PC-9 (cell line): ENCODE measurements around the gene AMN1. TPM values are rescaled to one million over a fixed set of nuclear protein-coding genes. Genes with fewer than 3 reads are reported as not detected.

ENCODE experiments used
- BruUV-seq: library from RNA; stranded (reverse); fragments of 400-500 nt; replicated peaks from 2 replicates; lab custom pipeline; 2021; lab: Mats Ljungman, UMichigan
- CTCF ChIA-PET: fragments of 300-600 bp; sonication (Branson Sonifier 250); formaldehyde crosslinking; loops from one replicate; lab custom pipeline; 2022; ENCODE audit warnings: antibody characterized with exemption; lab: Charles Lee
- POLR2A ChIA-PET: fragments of 300-600 bp; sonication (Branson Sonifier 250); formaldehyde crosslinking; loops from one replicate; lab custom pipeline; 2022; ENCODE audit warnings: antibody characterized with exemption; ENCODE audit not compliant: unreplicated experiment; lab: Charles Lee
- DNase-seq, 2 experiments: peaks; one replicate each; pipeline versions ENCODE4 v3.0.0 to v3.0.0-alpha.2; 2015 to 2022; ENCODE audit warnings: mixed read lengths in 1 of 2
- H2AFZ ChIP-seq: fragments of 200-600 bp; sonication (generic); 2 replicates; pipeline ENCODE4 v1.8.1; 2017; ENCODE audit warnings: antibody characterized with exemption
- H3F3A ChIP-seq: fragments of 200-600 bp; sonication (generic); 2 replicates; pipeline ENCODE4 v1.8.1; 2017; ENCODE audit warnings: antibody characterized with exemption, mild to moderate bottlenecking, low read depth; ENCODE audit not compliant: insufficient read depth
- H3K27ac ChIP-seq: fragments of 200-600 bp; sonication (generic); 2 replicates; pipeline ENCODE4 v1.6.1; 2016; ENCODE audit warnings: mixed run types
- H3K27me3 ChIP-seq: fragments of 200-600 bp; sonication (generic); 2 replicates; pipeline ENCODE4 v1.6.1; 2016; ENCODE audit warnings: low read depth, mixed run types; ENCODE audit not compliant: insufficient read depth
- H3K36me3 ChIP-seq: fragments of 200-600 bp; sonication (generic); 2 replicates; pipeline ENCODE4 v1.6.1; 2016; ENCODE audit warnings: low read depth, mixed run types
- H3K4me1 ChIP-seq: fragments of 200-600 bp; sonication (generic); replicated peaks from 2 replicates; pipeline ENCODE4 v1.6.1; 2016; ENCODE audit warnings: mixed run types; ENCODE audit not compliant: insufficient read depth
- H3K4me2 ChIP-seq: fragments of 200-600 bp; sonication (generic); 2 replicates; pipeline ENCODE4 v1.6.1; 2017; ENCODE audit warnings: mixed run types
- H3K4me3 ChIP-seq: fragments of 200-600 bp; sonication (generic); 2 replicates; pipeline ENCODE4 v1.6.1; 2016; ENCODE audit warnings: mixed run types
- H3K79me2 ChIP-seq: fragments of 200-600 bp; sonication (generic); 2 replicates; pipeline ENCODE4 v1.6.1; 2017; ENCODE audit warnings: low read depth, mixed run types
- H3K9me2 ChIP-seq: fragments of 200-600 bp; sonication (generic); 2 replicates; pipeline ENCODE4 v1.8.1; 2017; ENCODE audit warnings: mild to moderate bottlenecking; ENCODE audit not compliant: insufficient read depth
- H3K9me3 ChIP-seq: fragments of 200-600 bp; sonication (generic); 2 replicates; pipeline ENCODE4 v1.8.1; 2016; ENCODE audit warnings: low read depth; ENCODE audit not compliant: insufficient read depth
- H4K20me1 ChIP-seq: fragments of 200-600 bp; sonication (generic); 2 replicates; pipeline ENCODE4 v1.8.1; 2017; ENCODE audit not compliant: insufficient read depth
- EZH2 ChIP-seq: fragments of 200-600 bp; sonication (generic); IDR thresholded peaks from 2 replicates; pipeline ENCODE4 v1.8.0; 2017; ENCODE audit warnings: antibody characterized with exemption, low read depth
- intact Hi-C: fragments of 100-400 bp; cut with micrococcal nuclease; formaldehyde crosslinking; loops from one replicate; pipeline ENCODE4 v1.10.0; 2022; ENCODE audit not compliant: unreplicated experiment
- total RNA-seq: library from RNA; stranded (reverse); gene quantifications from 2 replicates; pipeline ENCODE4 v1.2.3, GENCODE V29; 2021
- TF ChIP-seq, protein P1 (sequence below): fragments of 200-600 bp; sonication (generic); conservative IDR thresholded peaks from 2 replicates; pipeline ENCODE4 v1.6.1; 2017; ENCODE audit warnings: mixed run types, antibody characterized with exemption, mild to moderate bottlenecking, moderate library complexity

AMN1 gene
- total RNA-seq, 1 experiment from 2014 or later, result 7.4 TPM

GRCh38 chr12:31627456-31628054, 101.3 kb downstream of the AMN1 start:
- H3K4me3 ChIP-seq, result no peak overlapping the region
- H3K9me3 ChIP-seq, result no peaks in the 10 kb centered on the region
- no peaks in the 10 kb centered on the region for H3K79me2 ChIP-seq
- no TSS peak for BruUV-seq
- DNase-seq, result no peak
- no peak overlapping the region for H3K27ac ChIP-seq
- H3K4me2 ChIP-seq, result no peak overlapping the region
- no peaks in the 10 kb centered on the region for H4K20me1 ChIP-seq
- TF ChIP-seq, protein P1, sequence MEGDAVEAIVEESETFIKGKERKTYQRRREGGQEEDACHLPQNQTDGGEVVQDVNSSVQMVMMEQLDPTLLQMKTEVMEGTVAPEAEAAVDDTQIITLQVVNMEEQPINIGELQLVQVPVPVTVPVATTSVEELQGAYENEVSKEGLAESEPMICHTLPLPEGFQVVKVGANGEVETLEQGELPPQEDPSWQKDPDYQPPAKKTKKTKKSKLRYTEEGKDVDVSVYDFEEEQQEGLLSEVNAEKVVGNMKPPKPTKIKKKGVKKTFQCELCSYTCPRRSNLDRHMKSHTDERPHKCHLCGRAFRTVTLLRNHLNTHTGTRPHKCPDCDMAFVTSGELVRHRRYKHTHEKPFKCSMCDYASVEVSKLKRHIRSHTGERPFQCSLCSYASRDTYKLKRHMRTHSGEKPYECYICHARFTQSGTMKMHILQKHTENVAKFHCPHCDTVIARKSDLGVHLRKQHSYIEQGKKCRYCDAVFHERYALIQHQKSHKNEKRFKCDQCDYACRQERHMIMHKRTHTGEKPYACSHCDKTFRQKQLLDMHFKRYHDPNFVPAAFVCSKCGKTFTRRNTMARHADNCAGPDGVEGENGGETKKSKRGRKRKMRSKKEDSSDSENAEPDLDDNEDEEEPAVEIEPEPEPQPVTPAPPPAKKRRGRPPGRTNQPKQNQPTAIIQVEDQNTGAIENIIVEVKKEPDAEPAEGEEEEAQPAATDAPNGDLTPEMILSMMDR, result no peak
- TF ChIP-seq EZH2, result no peak
- ChIA-PET CTCF (interaction anchor here (0.6 kb wide), 1 partner anchor 18 kb away, joined by 9 read pairs; no protein-coding TSS in a partner anchor), POLR2A (interaction anchor here (0.7 kb wide), 2 partner anchors 22 to 156 kb away, joined by 5 to 32 read pairs; no protein-coding TSS in a partner anchor)
- H3K4me1 ChIP-seq, result no peaks in the 10 kb centered on the region
- intact Hi-C loops, result no loop called here
- no peaks in the 10 kb centered on the region for H3K27me3 ChIP-seq
- H3K9me2 ChIP-seq, result no peaks in the 10 kb centered on the region
- H2AFZ ChIP-seq, result no peak overlapping the region
- H3F3A ChIP-seq, result no peaks in the 10 kb centered on the region
- H3K36me3 ChIP-seq, result no peaks in the 10 kb centered on the region

GRCh38 chr12:31626270-31626995, 102.4 kb downstream of the AMN1 start:
- Histone ChIP-seq H3K27ac (no peak overlapping the region), H4K20me1 (no peaks in the 10 kb centered on the region), H2AFZ (no peak overlapping the region), H3K27me3 (no peaks in the 10 kb centered on the region), H3K4me1 (no peaks in the 10 kb centered on the region), H3K4me3 (no peak overlapping the region), H3K9me2 (no peaks in the 10 kb centered on the region), H3K4me2 (no peak overlapping the region), H3K9me3 (no peaks in the 10 kb centered on the region), H3F3A (no peaks in the 10 kb centered on the region), H3K36me3 (no peaks in the 10 kb centered on the region), H3K79me2 (no peaks in the 10 kb centered on the region)
- no TSS peak for BruUV-seq
- POLR2A ChIA-PET, result interaction anchor here (0.7 kb wide), 2 partner anchors 21 to 155 kb away, joined by 5 to 32 read pairs; no protein-coding TSS in a partner anchor
- CTCF ChIA-PET, result no interaction called here
- intact Hi-C loops, result no loop called here
- DNase-seq, result no peak
- TF ChIP-seq EZH2, result no peak
- TF ChIP-seq, protein P1, result no peak

DNA sequence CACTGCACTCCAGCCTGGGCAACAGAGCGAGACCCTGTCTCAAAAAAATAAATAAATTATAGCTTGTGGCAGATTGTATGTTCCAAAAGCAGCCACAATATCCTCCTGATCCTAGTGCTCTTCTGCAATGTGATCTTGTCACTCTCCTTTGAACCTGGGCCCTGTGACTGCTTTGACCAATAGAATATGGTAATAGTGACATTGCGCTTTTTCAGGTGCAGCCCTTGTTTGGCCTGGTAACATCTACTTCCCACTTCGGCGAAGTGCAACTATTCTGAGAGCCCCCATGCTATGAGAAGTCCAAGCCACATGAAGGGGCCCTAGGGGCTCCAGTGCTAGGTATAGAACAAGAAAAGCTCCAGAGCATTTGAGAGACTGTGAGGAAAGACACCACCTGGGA, 106.8 kb downstream of the AMN1 start:
- BruUV-seq, result no TSS peak
- no peaks in the 10 kb centered on the region for H3K9me2 ChIP-seq
- CTCF ChIA-PET, result no interaction called here
- H3K36me3 ChIP-seq, result no peaks in the 10 kb centered on the region
- H4K20me1 ChIP-seq, result no peaks in the 10 kb centered on the region
- no peak overlapping the region for H3K4me2 ChIP-seq
- TF ChIP-seq EZH2, result no peak
- H3K27me3 ChIP-seq, result no peaks in the 10 kb centered on the region
- no peaks in the 10 kb centered on the region for H3F3A ChIP-seq
- H3K4me1 ChIP-seq, result no peaks in the 10 kb centered on the region
- POLR2A ChIA-PET, result no interaction called here
- no peak for DNase-seq
- intact Hi-C loops, result no loop called here
- no peak overlapping the region for H2AFZ ChIP-seq
- H3K4me3 ChIP-seq, result no peak overlapping the region
- H3K79me2 ChIP-seq, result no peaks in the 10 kb centered on the region
- H3K27ac ChIP-seq, result no peak overlapping the region
- H3K9me3 ChIP-seq, result no peaks in the 10 kb centered on the region

Other genes starting within 250 kb of the AMN1 start
- gene DENND5B, start 137.9 kb downstream of the AMN1 start, total RNA-seq, result 9.2 and 10.2 TPM in 2 replicates
- 2.2 and 2.4 TPM in 2 replicates for gene ETFBKMT, start 69.3 kb downstream of the AMN1 start, total RNA-seq
- 25.4 and 33.8 TPM in 2 replicates for gene RESF1, start 230.4 kb upstream of the AMN1 start, total RNA-seq